Skin of body (tissue), 2 donors: Measurements from ENCODE around the gene NPAS3. TPM values are rescaled to one million over a fixed set of nuclear protein-coding genes. Genes with fewer than 3 reads are reported as not detected.

Experiments
- DNase-seq: peaks from one replicate; lab custom pipeline; 2025; lab: John Stamatoyannopoulos, UW
- total RNA-seq: library from RNA; depleted of rRNA; stranded (reverse); fragments of >200 nt; gene quantifications from one replicate; pipeline ENCODE4 v1.2.3, GENCODE V29; 2014

NPAS3 gene
- total RNA-seq, 1 donor from 2014 or later: 3.8 TPM

DNA sequence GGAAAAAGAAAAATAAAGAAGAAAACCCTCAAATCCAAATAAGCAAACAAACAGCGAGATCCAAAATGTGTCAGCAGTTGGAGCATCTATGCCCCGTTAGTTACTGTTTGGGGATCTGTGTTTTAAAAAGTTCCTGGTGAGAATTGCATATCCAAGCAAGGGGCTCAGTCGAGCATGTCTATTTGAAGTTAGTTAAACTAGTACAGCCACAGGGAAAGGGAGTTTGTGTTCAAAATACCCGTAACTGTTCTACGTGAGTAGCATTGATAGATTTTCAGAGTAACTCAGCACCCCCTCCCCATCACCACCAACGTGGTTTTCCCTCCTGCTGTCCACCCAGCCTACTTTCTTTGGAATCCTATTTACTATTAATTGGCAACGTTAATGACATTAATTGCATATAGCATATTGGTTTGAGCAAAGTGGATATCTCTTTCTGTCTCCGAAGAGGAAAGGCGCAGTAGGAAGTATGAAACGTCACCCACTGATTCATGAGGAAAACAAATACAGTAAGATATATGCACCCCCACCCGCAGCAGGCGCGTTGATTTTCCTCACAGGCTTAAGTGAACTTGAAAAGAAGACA is 1.5 kb downstream of the NPAS3 start:
- peak; percentile 66 for DNase-seq

DNA sequence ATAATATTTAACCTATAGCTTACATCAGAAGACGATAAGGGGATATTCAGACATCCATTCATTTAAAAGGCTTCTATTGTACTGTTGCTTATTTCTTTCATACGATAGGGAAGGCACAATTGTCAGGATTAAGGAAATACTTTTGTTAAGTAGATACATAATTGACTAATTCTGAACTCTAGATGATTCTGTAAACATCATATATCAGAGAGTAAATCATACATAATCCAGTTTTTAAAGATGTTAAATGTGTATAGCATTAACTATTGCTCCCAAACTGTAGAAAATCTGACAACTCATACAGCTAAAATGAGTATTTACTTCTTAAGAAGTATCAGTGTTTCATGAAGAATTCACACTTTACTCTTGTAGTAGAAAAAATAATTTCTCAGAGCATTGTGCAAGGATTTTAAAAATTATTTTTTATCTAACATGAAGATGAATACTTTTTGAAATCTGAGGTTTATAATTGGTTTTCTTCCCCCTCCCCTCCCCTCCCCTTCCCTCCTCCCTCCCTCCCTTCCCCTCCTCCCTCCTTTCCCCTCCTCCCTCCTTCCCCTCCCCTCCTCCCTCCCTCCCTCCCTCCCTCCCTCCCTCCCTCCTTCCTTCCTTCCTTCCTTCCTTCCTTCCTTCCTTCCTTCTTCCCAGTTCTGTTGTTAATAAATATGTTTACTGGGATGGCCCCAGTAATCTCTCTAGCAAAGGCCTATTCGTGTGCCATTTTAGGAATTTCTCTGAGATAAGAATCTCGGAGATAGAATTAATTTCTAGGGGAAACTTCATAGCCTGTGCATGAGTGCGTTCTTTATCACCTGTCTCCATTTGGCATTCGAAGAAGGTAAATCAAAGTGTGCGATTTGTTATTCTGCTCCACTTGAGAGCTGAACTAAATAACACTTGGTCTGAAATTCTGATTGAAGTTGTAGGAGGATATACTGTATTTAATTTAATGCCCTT is 2.3 kb downstream of the NPAS3 start:
- no peak for DNase-seq

DNA sequence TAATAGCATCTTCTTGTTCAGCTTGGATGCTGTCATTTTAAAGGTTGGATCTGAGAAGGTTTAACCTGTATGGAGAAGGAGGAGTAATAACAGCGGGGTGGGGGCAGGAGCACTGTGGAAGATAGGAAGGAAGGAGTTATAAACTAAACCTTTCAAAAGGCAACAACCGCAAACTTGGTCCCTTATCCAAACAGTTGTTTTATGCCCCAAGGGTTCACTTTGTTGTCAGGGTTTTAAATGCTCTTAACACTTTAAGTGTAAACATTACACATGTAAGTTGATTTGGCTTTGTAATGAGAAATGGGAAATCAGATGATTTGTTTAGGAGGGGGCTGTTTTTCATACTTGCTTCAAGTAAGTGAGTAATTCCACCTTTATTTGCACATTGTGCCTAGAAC is 3.0 kb downstream of the NPAS3 start:
- DNase-seq: no peak

DNA sequence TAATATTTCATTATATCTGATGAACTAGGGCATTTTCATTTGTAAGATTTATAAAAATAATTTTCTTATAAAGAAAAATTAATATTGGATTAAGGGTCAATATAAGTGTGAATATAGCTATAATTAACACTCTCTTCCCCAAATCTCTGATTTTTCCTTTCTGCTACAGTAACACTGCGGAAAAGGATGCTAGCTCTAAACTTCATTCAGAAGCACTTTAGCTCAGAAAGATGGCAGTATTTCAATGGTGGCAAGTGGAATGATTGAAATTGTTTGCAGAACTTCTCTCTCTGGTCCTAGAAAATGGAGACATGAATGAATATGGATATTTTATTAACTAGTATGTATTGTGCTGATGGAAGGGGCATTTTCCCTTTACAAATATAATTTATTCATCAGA is 8.4 kb downstream of the NPAS3 start:
- no peak for DNase-seq

DNA sequence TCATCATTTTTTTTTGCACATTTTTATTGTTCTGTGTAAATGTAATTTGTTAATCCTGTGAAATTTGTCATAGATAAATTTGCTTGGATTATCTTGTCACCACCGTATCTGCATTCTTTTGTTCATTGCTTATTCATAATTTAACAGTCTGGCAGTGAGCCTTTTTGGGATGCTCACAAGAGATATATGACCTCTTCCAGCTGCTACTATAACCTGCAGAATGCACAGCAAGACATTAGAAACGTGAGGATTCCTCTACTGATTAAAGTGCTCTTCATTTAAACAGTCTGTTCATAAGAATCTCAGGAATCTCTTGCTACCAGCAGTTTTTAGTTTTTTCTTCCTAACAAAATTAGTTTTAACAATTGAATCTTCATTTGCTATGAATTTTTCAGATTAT is 9.1 kb downstream of the NPAS3 start:
- no peak for DNase-seq

DNA sequence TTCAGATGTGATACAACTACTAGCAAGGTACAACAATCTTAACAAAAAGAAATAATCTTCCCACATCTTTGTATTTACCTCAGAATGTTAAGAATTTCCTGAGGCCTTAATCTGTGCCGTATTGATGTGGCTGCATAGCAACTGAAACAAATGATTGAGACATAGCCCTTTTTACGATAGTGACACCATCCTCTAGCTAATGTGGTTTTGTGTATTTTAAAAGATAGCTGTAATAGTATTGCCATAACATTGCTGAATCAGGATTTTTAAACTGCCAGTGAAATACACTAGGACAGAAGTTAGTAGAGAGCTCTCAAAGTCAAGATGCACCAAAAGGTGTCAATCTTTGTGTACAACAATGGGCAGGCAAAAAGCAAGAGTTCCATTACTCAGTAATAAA is 11.9 kb downstream of the NPAS3 start:
- DNase-seq: no peak

DNA sequence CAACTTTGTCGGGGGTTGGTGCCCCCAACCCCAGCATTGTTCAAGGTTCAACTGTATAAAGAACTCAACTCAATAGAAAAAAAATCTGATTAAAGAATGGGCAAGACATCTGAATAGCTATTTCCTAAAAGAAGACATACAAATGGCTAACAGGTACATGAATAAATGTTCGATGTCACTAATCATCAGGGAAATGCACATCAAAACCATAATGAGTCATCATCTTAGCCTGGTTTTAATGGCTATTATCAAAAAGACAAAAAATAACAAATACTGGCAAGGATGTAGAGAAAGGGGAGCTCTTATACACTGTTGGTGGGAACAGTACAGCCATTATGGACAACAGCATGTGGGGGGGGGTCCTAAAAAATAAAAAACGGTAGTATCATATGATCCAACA is 28.7 kb downstream of the NPAS3 start:
- DNase-seq: no peak

DNA sequence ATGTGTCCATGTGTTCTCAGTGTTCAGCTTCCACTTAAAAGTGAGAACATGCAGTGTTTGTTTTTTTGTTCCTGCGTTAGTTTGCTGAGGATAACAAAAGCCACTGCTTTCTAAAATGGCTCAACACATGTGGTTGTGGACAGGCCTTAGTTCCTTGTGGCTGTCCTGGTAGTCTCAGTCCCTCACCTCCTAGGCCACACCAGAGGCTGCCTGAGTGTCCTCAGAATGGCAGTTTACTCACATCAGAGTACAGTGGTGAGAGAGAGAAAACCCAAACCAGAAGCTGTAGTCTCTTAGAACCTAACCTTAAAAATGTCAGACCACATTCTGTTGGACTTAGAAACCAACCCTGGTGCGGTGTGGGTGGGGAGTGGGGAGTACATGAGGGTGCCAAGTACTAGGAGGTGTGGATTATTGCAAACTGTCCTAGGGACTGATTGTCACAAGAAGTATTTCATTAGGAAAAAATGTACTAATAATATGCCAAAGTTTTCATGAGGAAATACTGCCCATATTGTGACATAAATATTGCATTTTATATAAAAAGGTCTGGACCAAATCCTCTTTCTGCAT is 30.4 kb downstream of the NPAS3 start:
- no peak for DNase-seq

DNA sequence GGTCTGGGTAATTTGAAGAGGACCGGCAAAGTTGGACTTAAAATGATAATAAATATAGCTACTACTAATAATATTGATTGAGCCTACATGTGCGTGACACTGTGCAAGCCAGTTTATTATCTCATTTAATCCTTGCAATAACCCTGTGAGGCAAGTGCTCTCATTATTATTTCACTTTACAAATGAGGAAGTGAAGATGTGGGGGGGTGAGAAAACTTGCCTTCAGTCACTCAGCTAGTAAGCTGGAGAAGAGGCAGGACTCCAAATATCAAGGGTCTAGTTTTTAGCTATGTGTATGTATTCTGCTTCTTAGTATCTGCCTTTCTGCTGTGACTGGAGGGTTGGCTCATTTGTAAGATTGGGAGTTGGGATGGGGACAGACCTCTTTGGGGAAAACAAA is 39.2 kb downstream of the NPAS3 start:
- DNase-seq: no peak

DNA sequence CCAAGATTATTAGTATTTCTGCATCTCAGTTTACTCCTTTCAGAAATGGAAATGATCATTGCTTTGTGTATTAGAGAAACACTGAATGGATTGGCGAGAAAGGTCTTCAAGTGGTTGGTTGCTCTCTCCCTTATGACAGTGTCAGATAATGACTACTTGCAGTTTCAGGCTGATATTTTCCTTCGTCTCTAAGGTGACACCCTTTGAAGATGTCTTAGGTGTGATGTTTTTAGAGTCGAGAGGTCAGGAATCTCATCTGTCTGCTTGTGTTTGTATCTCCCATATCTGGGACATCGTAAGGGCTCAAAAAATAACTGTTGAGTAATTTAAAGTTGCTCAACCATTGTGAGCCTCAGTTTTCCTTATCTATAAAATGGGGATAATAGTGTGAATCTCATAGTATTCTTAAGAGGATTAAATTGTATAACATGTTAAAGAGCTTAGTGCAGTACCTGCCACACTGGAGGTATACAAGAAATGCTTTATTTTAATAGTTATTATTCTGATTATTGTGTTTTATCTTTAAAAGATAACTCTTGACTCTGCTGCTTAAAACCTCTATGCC is 40.1 kb downstream of the NPAS3 start:
- no peak for DNase-seq

DNA sequence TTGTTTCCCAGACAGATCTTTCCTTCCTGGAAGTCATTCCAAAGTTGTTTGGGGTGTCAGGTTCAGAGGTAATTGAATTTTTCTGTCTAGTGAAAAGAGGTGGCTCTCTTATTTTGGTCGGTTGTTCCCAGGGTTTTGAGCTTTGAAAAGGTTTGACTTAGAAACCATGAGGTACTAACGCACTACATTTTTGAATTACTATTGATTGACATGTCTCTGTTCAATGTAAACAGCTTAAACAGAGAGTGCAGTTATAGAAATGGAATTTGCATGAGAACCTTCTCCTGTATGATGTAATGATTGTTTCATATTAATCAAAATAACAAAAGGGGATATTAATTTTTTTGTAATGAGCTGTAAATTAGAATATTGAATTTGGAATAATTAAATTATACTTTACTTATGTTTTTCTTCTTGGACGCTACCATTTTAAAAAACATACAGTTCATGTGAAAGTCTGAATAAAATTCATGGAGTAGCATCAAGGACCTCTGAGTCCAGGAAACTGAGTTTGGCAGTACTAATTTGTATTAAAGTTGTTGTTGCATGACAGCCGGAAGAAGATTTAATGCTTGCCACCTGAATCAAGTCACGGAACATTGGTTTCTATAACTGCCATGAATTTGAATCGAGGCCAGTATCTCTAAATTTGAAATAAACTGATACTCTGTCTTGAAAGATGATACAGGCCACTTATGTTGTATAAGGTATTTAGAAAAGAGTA is 41.7 kb downstream of the NPAS3 start:
- no peak for DNase-seq

DNA sequence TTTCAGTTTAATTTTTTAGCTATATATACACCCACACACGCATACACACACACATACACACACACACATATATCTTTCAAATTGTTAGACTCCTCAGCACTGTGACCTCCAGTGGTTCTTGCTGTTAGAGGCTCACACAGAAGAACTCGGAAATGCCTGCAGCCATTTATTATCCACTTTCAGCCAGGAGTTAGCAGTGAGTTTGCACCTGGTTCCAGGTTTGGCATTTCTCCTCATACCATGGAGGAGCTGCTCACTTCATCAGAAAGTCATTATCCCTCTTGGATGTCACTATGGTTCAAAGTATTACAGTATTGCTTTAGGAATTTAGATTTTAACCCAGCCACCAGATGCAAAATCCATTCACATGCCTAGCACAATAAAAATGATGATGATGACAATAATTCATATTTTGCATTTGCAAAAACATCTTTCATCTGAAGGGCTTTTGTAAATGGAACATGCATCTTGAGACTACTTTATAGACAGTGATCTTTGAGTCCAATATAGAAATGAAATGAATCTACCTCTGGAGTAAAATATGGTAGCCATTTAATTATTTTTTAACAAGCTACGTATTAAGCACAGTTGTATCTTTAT is 42.3 kb downstream of the NPAS3 start:
- DNase-seq: peak; percentile 16

DNA sequence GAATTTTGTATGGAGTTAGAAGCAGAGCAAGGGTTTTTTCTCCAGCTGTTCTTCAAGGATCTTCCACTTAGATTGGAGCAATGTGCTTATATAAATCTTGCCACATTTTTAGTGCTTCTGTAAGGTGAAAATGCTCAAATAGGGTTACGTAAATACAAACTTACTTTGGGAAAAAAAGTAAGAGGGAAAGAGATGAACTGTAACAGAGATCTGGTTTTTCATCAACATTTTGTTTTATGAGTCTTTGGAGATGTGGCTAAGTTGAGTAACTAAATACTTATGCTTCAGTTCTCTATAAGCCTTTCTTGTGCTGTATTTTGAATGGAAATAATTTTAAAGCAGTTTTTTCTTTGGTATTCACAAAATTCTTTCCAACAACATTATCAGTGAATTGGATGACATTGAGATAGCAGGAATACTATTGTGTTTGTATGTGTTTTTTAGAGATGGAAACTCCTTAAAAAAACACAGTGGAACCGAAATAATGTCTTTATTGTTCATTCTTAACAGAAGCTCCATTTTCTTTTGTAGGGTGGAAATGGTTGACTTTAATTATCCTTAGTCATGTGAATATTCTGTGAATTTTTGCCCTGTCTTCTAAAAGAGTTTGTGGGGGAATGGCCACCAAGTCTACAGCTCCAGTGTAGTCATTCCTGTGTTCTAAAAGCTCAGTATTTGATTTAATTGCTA is 45.7 kb downstream of the NPAS3 start:
- peak; percentile 83 for DNase-seq

DNA sequence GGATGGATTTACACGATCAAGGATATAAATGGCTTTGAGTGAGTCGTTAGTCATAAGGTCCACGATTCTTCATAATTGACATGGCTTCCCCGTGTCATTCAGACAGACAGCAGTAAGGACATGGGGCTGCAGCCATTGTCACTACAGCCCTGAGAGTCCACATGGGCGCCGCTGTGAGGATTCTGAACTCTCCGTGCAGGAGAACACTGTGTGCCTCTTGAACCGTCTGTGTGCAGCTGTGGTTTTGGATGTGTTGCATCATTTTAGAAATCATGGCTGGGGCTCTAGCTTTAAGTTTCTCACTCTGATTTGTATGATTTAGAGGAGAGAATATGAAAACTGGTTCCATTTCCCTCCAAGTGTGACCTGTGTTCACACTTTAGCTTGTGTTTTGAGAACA is 47.2 kb downstream of the NPAS3 start:
- no peak for DNase-seq

DNA sequence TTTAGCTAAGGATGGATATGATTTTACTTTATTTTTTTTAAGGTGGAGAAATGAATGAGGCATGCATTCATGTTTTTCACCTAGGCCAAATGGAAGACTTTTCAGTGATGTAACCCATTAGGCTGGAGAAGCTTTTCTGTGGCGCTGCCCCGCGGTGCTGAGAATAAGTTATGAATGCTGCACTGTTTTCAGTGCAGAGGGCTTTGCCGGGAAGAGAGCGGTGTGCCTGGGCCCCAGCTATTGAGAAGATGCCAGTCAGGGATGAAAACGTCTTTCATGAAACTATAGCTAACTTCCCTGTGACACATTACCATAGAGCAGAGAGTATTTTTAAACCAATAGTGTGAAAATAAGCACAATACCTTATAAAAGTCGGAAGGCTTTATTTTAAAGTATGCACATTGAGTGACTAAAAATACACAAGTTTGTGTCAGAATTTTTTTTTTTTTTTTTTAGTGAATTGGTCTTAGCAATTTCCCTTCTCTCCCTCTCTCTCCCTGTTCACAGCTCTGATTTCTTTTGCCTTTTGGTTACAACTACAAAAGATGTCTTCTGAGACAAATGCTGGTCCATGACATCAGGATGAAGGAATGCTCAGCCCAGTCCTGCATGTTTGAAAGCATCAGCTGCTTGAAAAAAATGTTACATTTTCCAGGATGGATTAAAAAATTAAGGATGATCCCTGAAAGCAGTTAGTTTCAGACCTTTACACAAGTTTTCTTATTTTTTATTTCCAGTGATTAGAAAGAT is 48.3 kb downstream of the NPAS3 start:
- DNase-seq: peak; percentile 7

DNA sequence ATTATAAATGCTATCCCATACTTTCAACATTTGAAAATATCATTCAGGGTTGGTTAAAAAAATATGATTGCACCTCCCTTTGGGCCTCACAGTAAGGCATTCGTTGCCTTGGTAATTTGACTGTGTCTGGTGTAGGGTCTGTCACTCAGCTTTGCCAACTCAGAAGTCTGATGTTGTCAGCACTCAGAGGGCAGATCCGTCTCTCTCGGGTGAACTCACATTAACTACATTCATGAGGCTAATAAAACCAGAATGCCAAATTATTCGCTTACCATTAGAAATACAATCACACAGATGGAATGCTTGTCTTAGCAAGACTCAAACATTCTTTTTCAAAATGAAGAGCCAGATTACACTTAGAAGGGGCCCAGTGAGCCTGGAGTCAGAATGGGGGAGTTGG is 53.0 kb downstream of the NPAS3 start:
- no peak for DNase-seq

DNA sequence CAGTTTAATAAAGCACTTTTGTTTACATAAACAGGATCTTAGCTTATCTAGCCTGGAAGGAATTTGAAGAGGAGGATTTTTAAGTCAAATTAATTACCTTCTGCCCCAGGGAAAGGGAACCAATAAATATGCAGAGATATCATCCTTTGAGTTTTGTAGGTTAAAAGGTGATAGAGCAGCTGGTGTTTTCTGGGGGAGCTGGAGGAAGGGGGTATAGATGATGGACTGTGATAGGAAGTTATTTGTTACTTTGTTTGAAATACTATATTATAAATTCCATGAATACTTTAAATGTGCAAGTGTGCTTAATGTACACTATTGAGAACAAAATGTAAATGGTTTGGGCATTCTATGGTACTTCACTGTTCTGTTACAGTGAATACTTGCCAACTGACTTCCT is 55.2 kb downstream of the NPAS3 start:
- DNase-seq: no peak

DNA sequence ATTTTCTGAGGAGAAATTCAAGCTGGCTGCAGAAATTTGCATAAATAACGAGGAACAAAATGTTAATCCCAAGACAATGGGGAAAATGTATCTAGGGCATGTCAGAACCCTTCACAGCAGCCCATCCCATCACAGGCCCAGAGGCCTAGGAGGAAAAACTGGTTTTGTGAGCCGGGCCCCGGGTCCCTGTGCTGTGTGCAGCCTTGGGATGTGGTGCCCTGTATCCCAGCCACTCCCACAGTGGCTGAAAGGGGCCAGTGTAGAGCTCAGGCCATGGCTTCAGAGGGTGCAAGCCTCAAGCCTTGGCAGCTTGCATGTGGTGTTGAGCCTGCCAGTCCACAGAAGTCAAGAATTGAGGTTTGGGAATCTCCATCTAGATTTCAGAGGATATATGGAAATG is 57.7 kb downstream of the NPAS3 start:
- DNase-seq: no peak

DNA sequence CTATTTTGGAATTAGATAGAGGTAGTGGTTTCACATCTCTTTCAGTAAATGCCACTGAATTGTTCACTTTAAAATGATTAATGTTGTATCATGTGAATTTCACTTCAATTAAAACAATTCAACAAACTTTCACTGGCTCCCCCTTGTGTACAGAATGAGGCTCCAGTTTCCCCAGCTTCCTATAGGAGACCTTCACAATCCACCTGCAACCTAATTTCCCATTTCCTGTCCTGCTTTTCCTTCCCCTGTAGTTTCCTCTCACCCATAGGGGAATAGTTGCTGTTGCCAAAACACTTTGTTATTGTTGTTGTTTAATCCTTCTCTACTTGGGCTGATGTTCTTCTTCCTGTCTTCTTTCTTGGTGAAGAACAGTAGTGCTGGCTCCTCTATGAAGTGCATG is 59.8 kb downstream of the NPAS3 start:
- no peak for DNase-seq

DNA sequence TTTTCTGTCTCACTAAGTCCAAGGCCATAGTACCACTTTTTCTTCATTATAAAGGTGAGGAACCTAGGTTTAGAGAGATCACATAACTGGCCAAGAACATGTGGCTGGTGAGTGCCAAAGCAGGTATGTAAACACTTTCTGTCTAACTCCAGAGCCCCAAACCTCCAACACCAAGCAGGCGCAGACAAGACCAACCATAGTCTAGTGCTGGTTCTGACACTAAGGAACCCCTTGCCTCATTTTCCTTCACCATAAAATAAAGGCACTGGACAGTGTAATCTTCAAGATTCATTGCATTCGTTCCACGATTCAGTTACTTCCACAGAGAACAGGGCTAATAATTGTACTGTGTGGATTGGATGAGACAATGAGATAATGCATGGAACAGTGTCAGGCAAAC is 71.0 kb downstream of the NPAS3 start:
- DNase-seq: no peak
